ENCODE measurements around the gene HVCN1. TPM values are rescaled to one million over a fixed set of nuclear protein-coding genes. Genes with fewer than 3 reads are reported as not detected.

The HVCN1 gene
- total RNA-seq, 1 experiment from 2014 or later: 3.4 TPM

- H3K36me3 ChIP-seq (ENCODE audit: low read depth): peaks cover 54% of the 10 kb centered on the region
- no peaks in the 10 kb centered on the region for H3K9me2 ChIP-seq (ENCODE audit: insufficient read depth)
- peaks cover 81% of the 10 kb centered on the region for H4K20me1 ChIP-seq (ENCODE audit: insufficient read depth)
- intact Hi-C loops (cut with micrococcal nuclease; ENCODE audit: unreplicated experiment): no loop called here
- no TSS peak for BruUV-seq (replicated peaks)
- no peak overlapping the region for H2AFZ ChIP-seq
- no peak for DNase-seq
- no peaks in the 10 kb centered on the region for H3K4me1 ChIP-seq (replicated peaks; ENCODE audit: insufficient read depth)
- no peaks in the 10 kb centered on the region for H3K27me3 ChIP-seq (ENCODE audit: insufficient read depth, low read depth)
- ChIA-PET CTCF (no interaction called here), POLR2A (ENCODE audit: unreplicated experiment) (no interaction called here)
- no peak overlapping the region for H3K4me2 ChIP-seq
- H3K9me3 ChIP-seq (ENCODE audit: insufficient read depth, low read depth): no peaks in the 10 kb centered on the region
- H3K79me2 ChIP-seq (ENCODE audit: low read depth): peaks cover 94% of the 10 kb centered on the region
- no peak overlapping the region for H3K27ac ChIP-seq
- TF ChIP-seq EZH2 (IDR thresholded peaks at IDR 0.05; ENCODE audit: low read depth) (no peak), CTCF (conservative IDR thresholded peaks at IDR 0.05) (no peak)
- no peak overlapping the region for H3K4me3 ChIP-seq
- peaks cover 4% of the 10 kb centered on the region; the same call in 1 of the 2 replicates for H3F3A ChIP-seq (ENCODE audit: insufficient read depth, low read depth)
Observed at GRCh38 chr12:110731479-110731878, 42.6 kb upstream of the HVCN1 start.

- no peaks in the 10 kb centered on the region for H3K27me3 ChIP-seq (ENCODE audit: insufficient read depth, low read depth)
- ChIA-PET CTCF (no interaction called here), POLR2A (ENCODE audit: unreplicated experiment) (interaction anchor here (0.6 kb wide), 1 partner anchor 40 kb away, joined by 4 read pairs; no protein-coding TSS in a partner anchor)
- H3K36me3 ChIP-seq (ENCODE audit: low read depth): peaks cover 61% of the 10 kb centered on the region
- intact Hi-C loops (cut with micrococcal nuclease; ENCODE audit: unreplicated experiment): no loop called here
- no peak overlapping the region for H3K4me3 ChIP-seq
- peaks cover 4% of the 10 kb centered on the region; the same call in 1 of the 2 replicates for H3F3A ChIP-seq (ENCODE audit: insufficient read depth, low read depth)
- DNase-seq: no peak
- peaks cover 64% of the 10 kb centered on the region for H4K20me1 ChIP-seq (ENCODE audit: insufficient read depth)
- H2AFZ ChIP-seq: no peak overlapping the region
- H3K27ac ChIP-seq: no peak overlapping the region
- no peaks in the 10 kb centered on the region for H3K4me1 ChIP-seq (replicated peaks; ENCODE audit: insufficient read depth)
- H3K9me3 ChIP-seq (ENCODE audit: insufficient read depth, low read depth): no peaks in the 10 kb centered on the region
- H3K4me2 ChIP-seq: no peak overlapping the region
- peaks cover 78% of the 10 kb centered on the region for H3K79me2 ChIP-seq (ENCODE audit: low read depth)
- BruUV-seq (replicated peaks): no TSS peak
- TF ChIP-seq EZH2 (IDR thresholded peaks at IDR 0.05; ENCODE audit: low read depth) (no peak), CTCF (conservative IDR thresholded peaks at IDR 0.05) (no peak)
- H3K9me2 ChIP-seq (ENCODE audit: insufficient read depth): no peaks in the 10 kb centered on the region
Observed at GRCh38 chr12:110728628-110729027, 39.7 kb upstream of the HVCN1 start.

GRCh38 chr12:110726708-110727369 is 37.9 kb upstream of the HVCN1 start:
- Histone ChIP-seq H3K27me3 (ENCODE audit: insufficient read depth, low read depth) (no peaks in the 10 kb centered on the region), H3F3A (ENCODE audit: insufficient read depth, low read depth) (peaks cover 5% of the 10 kb centered on the region; the same call in 1 of the 2 replicates), H3K36me3 (ENCODE audit: low read depth) (peaks cover 70% of the 10 kb centered on the region), H3K9me3 (ENCODE audit: insufficient read depth, low read depth) (no peaks in the 10 kb centered on the region), H3K4me1 (replicated peaks; ENCODE audit: insufficient read depth) (no peaks in the 10 kb centered on the region), H4K20me1 (ENCODE audit: insufficient read depth) (peaks cover 57% of the 10 kb centered on the region), H3K4me3 (no peak overlapping the region), H3K9me2 (ENCODE audit: insufficient read depth) (no peaks in the 10 kb centered on the region), H3K79me2 (ENCODE audit: low read depth) (peaks cover 60% of the 10 kb centered on the region), H3K4me2 (no peak overlapping the region), H3K27ac (no peak overlapping the region), H2AFZ (no peak overlapping the region)
- intact Hi-C loops (cut with micrococcal nuclease; ENCODE audit: unreplicated experiment): no loop called here
- BruUV-seq (replicated peaks): no TSS peak
- TF ChIP-seq EZH2 (IDR thresholded peaks at IDR 0.05; ENCODE audit: low read depth): no peak
- TF ChIP-seq CTCF (conservative IDR thresholded peaks at IDR 0.05): no peak
- POLR2A ChIA-PET (ENCODE audit: unreplicated experiment): no interaction called here
- no peak for DNase-seq
- CTCF ChIA-PET: no interaction called here

Measured in PC-9 (cell line).